GM21528 (cell line): ENCODE measurements around the gene MYORG.
A peak's percentile ranks its signal among the peaks of the same experiment; 100 is the strongest.
"Not testable (repeated sequence)": the region's sequence is repeated elsewhere in the genome, so short reads cannot be mapped to it uniquely, and the experiment has no call there.

Experiments
- ATAC-seq: cut with Tn5 transposase; IDR thresholded peaks from one replicate; pipeline ENCODE4 v1.9.1; 2021; ENCODE audit warnings: mild to moderate bottlenecking, moderate library complexity; ENCODE audit not compliant: unreplicated experiment, low FRiP score

The MYORG gene

GRCh38 chr9:34338079-34338478, 38.6 kb downstream of the MYORG start:
- not testable (repeated sequence) for ATAC-seq

- no peak for ATAC-seq
These were observed 39.3 kb downstream of the MYORG start for GRCh38 chr9:34337403-34337802.

GRCh38 chr9:34335376-34335775, 41.3 kb downstream of the MYORG start:
- no peak for ATAC-seq

- ATAC-seq: no peak
These were observed 41.8 kb downstream of the MYORG start for GRCh38 chr9:34334916-34335315.

GRCh38 chr9:34334337-34334824, 42.3 kb downstream of the MYORG start:
- ATAC-seq: no peak

GRCh38 chr9:34333836-34334235, 42.9 kb downstream of the MYORG start:
- no peak for ATAC-seq

- ATAC-seq: no peak
These were observed 44.4 kb downstream of the MYORG start for GRCh38 chr9:34332076-34332964.

- ATAC-seq: no peak
These were observed 45.5 kb downstream of the MYORG start for GRCh38 chr9:34331196-34331595.

GRCh38 chr9:34328987-34329832, 47.5 kb downstream of the MYORG start, which contains the start of the genes KIF24 and NUDT2:
Gene KIF24 (minus strand): TSS chr9:34329268. CDS start chr9:34311346, 17,922 bp downstream.
Gene NUDT2 (plus strand): TSS chr9:34329569. CDS start chr9:34339040, 9,471 bp downstream.
- peak; percentile 94 for ATAC-seq

- no peak for ATAC-seq
These were observed 48.2 kb downstream of the MYORG start for GRCh38 chr9:34328500-34328986.

GRCh38 chr9:34326690-34327089, 50.0 kb downstream of the MYORG start:
- no peak for ATAC-seq

- ATAC-seq: no peak
These were observed 53.7 kb downstream of the MYORG start for GRCh38 chr9:34322899-34323591.

GRCh38 chr9:34321451-34321850, 55.2 kb downstream of the MYORG start:
- no peak for ATAC-seq

GRCh38 chr9:34318163-34318790, 58.4 kb downstream of the MYORG start:
- ATAC-seq: no peak

- no peak for ATAC-seq
These were observed 59.3 kb downstream of the MYORG start for GRCh38 chr9:34317436-34317835.
